ENCODE data around the gene SENP8.

SENP8 gene

GRCh38 chr15:72160696-72161245 lies 42.6 kb downstream of the SENP8 start:
- peaks cover 10% of the 10 kb centered on the region for H3K27me3 ChIP-seq (replicated peaks; ENCODE audit: control insufficient read depth, insufficient read depth, low read length)
- no peaks in the 10 kb centered on the region for H3K9me3 ChIP-seq (ENCODE audit: control insufficient read depth, low read length)
- H3K36me3 ChIP-seq (ENCODE audit: control insufficient read depth, insufficient read depth, low read length, severe bottlenecking) = no peaks in the 10 kb centered on the region
- H3K4me1 ChIP-seq (ENCODE audit: control insufficient read depth, insufficient read depth, low read length) = peaks cover under 1% of the 10 kb centered on the region
- no peak overlapping the region for H3K9ac ChIP-seq (ENCODE audit: low read length)
- no peak overlapping the region for H3K4me3 ChIP-seq (ENCODE audit: low read length)
- DNase-seq (ENCODE audit: low read depth) = no peak

GRCh38 chr15:72161361-72162132 lies 43.3 kb downstream of the SENP8 start:
- Histone ChIP-seq H3K4me3 (ENCODE audit: low read length) (no peak overlapping the region), H3K9ac (ENCODE audit: low read length) (no peak overlapping the region), H3K27me3 (replicated peaks; ENCODE audit: control insufficient read depth, insufficient read depth, low read length) (peaks cover 14% of the 10 kb centered on the region), H3K9me3 (ENCODE audit: control insufficient read depth, low read length) (no peaks in the 10 kb centered on the region), H3K4me1 (ENCODE audit: control insufficient read depth, insufficient read depth, low read length) (no peaks in the 10 kb centered on the region), H3K36me3 (ENCODE audit: control insufficient read depth, insufficient read depth, low read length, severe bottlenecking) (no peaks in the 10 kb centered on the region)
- DNase-seq (ENCODE audit: low read depth) = no peak

- Histone ChIP-seq H3K36me3 (ENCODE audit: control insufficient read depth, insufficient read depth, low read length, severe bottlenecking) (no peaks in the 10 kb centered on the region), H3K9ac (ENCODE audit: low read length) (no peak overlapping the region)
- no peak for DNase-seq (ENCODE audit: low read depth)
Measured at GRCh38 chr15:72162569-72162968, 44.4 kb downstream of the SENP8 start.

GRCh38 chr15:72163719-72164118 lies 45.5 kb downstream of the SENP8 start:
- H3K9ac ChIP-seq (ENCODE audit: low read length) = no peak overlapping the region
- no peak overlapping the region for H3K4me3 ChIP-seq (ENCODE audit: low read length)
- H3K9me3 ChIP-seq (ENCODE audit: control insufficient read depth, low read length) = no peaks in the 10 kb centered on the region
- H3K27me3 ChIP-seq (replicated peaks; ENCODE audit: control insufficient read depth, insufficient read depth, low read length) = peaks cover 33% of the 10 kb centered on the region
- no peak for DNase-seq (ENCODE audit: low read depth)
- no peaks in the 10 kb centered on the region for H3K4me1 ChIP-seq (ENCODE audit: control insufficient read depth, insufficient read depth, low read length)
- H3K36me3 ChIP-seq (ENCODE audit: control insufficient read depth, insufficient read depth, low read length, severe bottlenecking) = no peaks in the 10 kb centered on the region

More at GRCh38 chr15:72162569-72162968, 44.4 kb downstream of the SENP8 start:
- Histone ChIP-seq H3K9me3 (ENCODE audit: control insufficient read depth, low read length) (no peaks in the 10 kb centered on the region), H3K27me3 (replicated peaks; ENCODE audit: control insufficient read depth, insufficient read depth, low read length) (peaks cover 24% of the 10 kb centered on the region), H3K4me1 (ENCODE audit: control insufficient read depth, insufficient read depth, low read length) (no peaks in the 10 kb centered on the region), H3K4me3 (ENCODE audit: low read length) (no peak overlapping the region)

GRCh38 chr15:72166716-72167417 lies 48.7 kb downstream of the SENP8 start:
- Histone ChIP-seq H3K27me3 (replicated peaks; ENCODE audit: control insufficient read depth, insufficient read depth, low read length) (peaks cover 56% of the 10 kb centered on the region), H3K4me1 (ENCODE audit: control insufficient read depth, insufficient read depth, low read length) (no peaks in the 10 kb centered on the region), H3K36me3 (ENCODE audit: control insufficient read depth, insufficient read depth, low read length, severe bottlenecking) (no peaks in the 10 kb centered on the region), H3K4me3 (ENCODE audit: low read length) (no peak overlapping the region), H3K9me3 (ENCODE audit: control insufficient read depth, low read length) (no peaks in the 10 kb centered on the region), H3K9ac (ENCODE audit: low read length) (no peak overlapping the region)
- no peak for DNase-seq (ENCODE audit: low read depth)

- H3K4me3 ChIP-seq (ENCODE audit: low read length) = no peak overlapping the region
- H3K36me3 ChIP-seq (ENCODE audit: control insufficient read depth, insufficient read depth, low read length, severe bottlenecking) = no peaks in the 10 kb centered on the region
- H3K27me3 ChIP-seq (replicated peaks; ENCODE audit: control insufficient read depth, insufficient read depth, low read length) = peaks cover 52% of the 10 kb centered on the region
- DNase-seq (ENCODE audit: low read depth) = no peak
- H3K9ac ChIP-seq (ENCODE audit: low read length) = no peak overlapping the region
- H3K9me3 ChIP-seq (ENCODE audit: control insufficient read depth, low read length) = no peaks in the 10 kb centered on the region
- H3K4me1 ChIP-seq (ENCODE audit: control insufficient read depth, insufficient read depth, low read length) = no peaks in the 10 kb centered on the region
Measured at GRCh38 chr15:72167445-72167844, 49.2 kb downstream of the SENP8 start.

- H3K9me3 ChIP-seq (ENCODE audit: control insufficient read depth, low read length) = no peaks in the 10 kb centered on the region
- no peak overlapping the region for H3K4me3 ChIP-seq (ENCODE audit: low read length)
- no peak overlapping the region for H3K9ac ChIP-seq (ENCODE audit: low read length)
- no peaks in the 10 kb centered on the region for H3K4me1 ChIP-seq (ENCODE audit: control insufficient read depth, insufficient read depth, low read length)
- peaks cover 51% of the 10 kb centered on the region for H3K27me3 ChIP-seq (replicated peaks; ENCODE audit: control insufficient read depth, insufficient read depth, low read length)
- no peaks in the 10 kb centered on the region for H3K36me3 ChIP-seq (ENCODE audit: control insufficient read depth, insufficient read depth, low read length, severe bottlenecking)
- DNase-seq (ENCODE audit: low read depth) = no peak
Measured at GRCh38 chr15:72168131-72168807, 50.1 kb downstream of the SENP8 start.

GRCh38 chr15:72168808-72169190 lies 50.6 kb downstream of the SENP8 start:
- Histone ChIP-seq H3K4me3 (ENCODE audit: low read length) (no peak overlapping the region), H3K27me3 (replicated peaks; ENCODE audit: control insufficient read depth, insufficient read depth, low read length) (peaks cover 55% of the 10 kb centered on the region), H3K9me3 (ENCODE audit: control insufficient read depth, low read length) (no peaks in the 10 kb centered on the region), H3K9ac (ENCODE audit: low read length) (no peak overlapping the region), H3K36me3 (ENCODE audit: control insufficient read depth, insufficient read depth, low read length, severe bottlenecking) (no peaks in the 10 kb centered on the region), H3K4me1 (ENCODE audit: control insufficient read depth, insufficient read depth, low read length) (no peaks in the 10 kb centered on the region)
- no peak for DNase-seq (ENCODE audit: low read depth)

- Histone ChIP-seq H3K27me3 (replicated peaks; ENCODE audit: control insufficient read depth, insufficient read depth, low read length) (peaks cover 61% of the 10 kb centered on the region), H3K36me3 (ENCODE audit: control insufficient read depth, insufficient read depth, low read length, severe bottlenecking) (no peaks in the 10 kb centered on the region), H3K4me1 (ENCODE audit: control insufficient read depth, insufficient read depth, low read length) (no peaks in the 10 kb centered on the region), H3K9me3 (ENCODE audit: control insufficient read depth, low read length) (no peaks in the 10 kb centered on the region), H3K4me3 (ENCODE audit: low read length) (no peak overlapping the region), H3K9ac (ENCODE audit: low read length) (no peak overlapping the region)
- no peak for DNase-seq (ENCODE audit: low read depth)
Measured at GRCh38 chr15:72169236-72169920, 51.2 kb downstream of the SENP8 start.

- H3K4me1 ChIP-seq (ENCODE audit: control insufficient read depth, insufficient read depth, low read length) = no peaks in the 10 kb centered on the region
- no peaks in the 10 kb centered on the region for H3K9me3 ChIP-seq (ENCODE audit: control insufficient read depth, low read length)
- H3K27me3 ChIP-seq (replicated peaks; ENCODE audit: control insufficient read depth, insufficient read depth, low read length) = peaks cover 68% of the 10 kb centered on the region
- no peak for DNase-seq (ENCODE audit: low read depth)
- no peak overlapping the region for H3K9ac ChIP-seq (ENCODE audit: low read length)
- no peak overlapping the region for H3K4me3 ChIP-seq (ENCODE audit: low read length)
- no peaks in the 10 kb centered on the region for H3K36me3 ChIP-seq (ENCODE audit: control insufficient read depth, insufficient read depth, low read length, severe bottlenecking)
Measured at GRCh38 chr15:72169921-72170611, 51.9 kb downstream of the SENP8 start.
